Activated naive CD8-positive, alpha-beta T cell treated with anti-CD3 and anti-CD28 coated beads, Interleukin-2, amount 50 U/mL, for 24 hours (primary cell): ENCODE data around the gene SLC2A14.
"Not testable (repeated sequence)": the region's sequence is repeated elsewhere in the genome, so short reads cannot be mapped to it uniquely, and the experiment has no call there.

Experiments
- ATAC-seq: fragments of 150-1000 bp; cut with Tn5 transposase; one replicate; pipeline ENCODE4 v1.10.0; 2021
- DNase-seq: peaks from one replicate; pipeline ENCODE4 v3.0.0; 2021
- H3K27ac Mint-ChIP-seq: one replicate; pipeline ENCODE4 v1.8.0; 2021; ENCODE audit warnings: mild to moderate bottlenecking, mixed read lengths
- H3K27me3 Mint-ChIP-seq: one replicate; pipeline ENCODE4 v1.8.0; 2021; ENCODE audit warnings: mixed read lengths
- H3K36me3 Mint-ChIP-seq: one replicate; pipeline ENCODE4 v1.8.0; 2021; ENCODE audit warnings: low read depth, mixed read lengths
- H3K4me1 Mint-ChIP-seq: one replicate; pipeline ENCODE4 v1.8.0; 2021; ENCODE audit warnings: mixed read lengths
- H3K4me3 Mint-ChIP-seq: one replicate; pipeline ENCODE4 v1.8.0; 2021; ENCODE audit warnings: mild to moderate bottlenecking, moderate library complexity, mixed read lengths
- H3K9me3 Mint-ChIP-seq: one replicate; pipeline ENCODE4 v1.8.0; 2021; ENCODE audit warnings: mixed read lengths

The SLC2A14 gene

GRCh38 chr12:7872566-7873319 lies at the start of gene SLC2A14:
SLC2A14 (minus strand) TSS chr12:7872915; CDS start chr12:7869880, 3,035 bp downstream.
- no peaks in the 10 kb centered on the region for H3K9me3 Mint-ChIP-seq
- H3K27me3 Mint-ChIP-seq: peaks cover 30% of the 10 kb centered on the region
- no peak within 1 kb of the TSS for H3K27ac Mint-ChIP-seq
- no peaks in the 10 kb centered on the region for H3K36me3 Mint-ChIP-seq
- H3K4me3 Mint-ChIP-seq: no peak within 1 kb of the TSS
- DNase-seq (no peak), ATAC-seq (no peak)
- H3K4me1 Mint-ChIP-seq: peaks cover 2% of the 10 kb centered on the region

DNA sequence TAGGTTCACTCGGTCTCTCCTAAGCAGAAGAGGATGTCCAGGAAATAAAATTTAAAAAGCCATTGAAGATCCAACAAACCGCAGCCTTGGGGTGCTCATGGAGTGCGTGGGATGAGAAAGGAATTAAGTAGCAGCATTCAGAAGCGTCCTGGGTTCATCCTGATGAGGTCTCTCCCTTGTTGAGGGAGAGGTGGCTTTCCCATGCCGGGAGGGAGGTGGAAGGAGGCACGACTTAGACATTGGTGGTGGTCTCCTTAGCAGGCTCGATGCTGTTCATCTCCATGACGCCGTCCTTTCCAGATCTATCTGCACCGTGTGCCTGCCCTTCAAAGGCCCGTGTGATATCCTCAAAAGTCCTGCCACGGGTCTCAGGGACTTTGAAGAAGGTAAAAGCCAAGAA lies 48.5 kb upstream of the SLC2A14 start:
- H3K36me3 Mint-ChIP-seq: peaks cover 60% of the 10 kb centered on the region
- not testable (repeated sequence) for H3K4me3 Mint-ChIP-seq, H3K9me3 Mint-ChIP-seq, H3K27me3 Mint-ChIP-seq, ATAC-seq, DNase-seq
- H3K4me1 Mint-ChIP-seq: peaks cover 27% of the 10 kb centered on the region
- H3K27ac Mint-ChIP-seq: peak overlapping the region; percentile 31

GRCh38 chr12:7918268-7918590 lies 45.5 kb upstream of the SLC2A14 start:
- not testable (repeated sequence) for H3K4me3 Mint-ChIP-seq, H3K9me3 Mint-ChIP-seq, H3K27ac Mint-ChIP-seq, ATAC-seq, DNase-seq, H3K27me3 Mint-ChIP-seq
- Mint-ChIP-seq H3K36me3 (peaks cover 47% of the 10 kb centered on the region), H3K4me1 (peaks cover 28% of the 10 kb centered on the region)

DNA sequence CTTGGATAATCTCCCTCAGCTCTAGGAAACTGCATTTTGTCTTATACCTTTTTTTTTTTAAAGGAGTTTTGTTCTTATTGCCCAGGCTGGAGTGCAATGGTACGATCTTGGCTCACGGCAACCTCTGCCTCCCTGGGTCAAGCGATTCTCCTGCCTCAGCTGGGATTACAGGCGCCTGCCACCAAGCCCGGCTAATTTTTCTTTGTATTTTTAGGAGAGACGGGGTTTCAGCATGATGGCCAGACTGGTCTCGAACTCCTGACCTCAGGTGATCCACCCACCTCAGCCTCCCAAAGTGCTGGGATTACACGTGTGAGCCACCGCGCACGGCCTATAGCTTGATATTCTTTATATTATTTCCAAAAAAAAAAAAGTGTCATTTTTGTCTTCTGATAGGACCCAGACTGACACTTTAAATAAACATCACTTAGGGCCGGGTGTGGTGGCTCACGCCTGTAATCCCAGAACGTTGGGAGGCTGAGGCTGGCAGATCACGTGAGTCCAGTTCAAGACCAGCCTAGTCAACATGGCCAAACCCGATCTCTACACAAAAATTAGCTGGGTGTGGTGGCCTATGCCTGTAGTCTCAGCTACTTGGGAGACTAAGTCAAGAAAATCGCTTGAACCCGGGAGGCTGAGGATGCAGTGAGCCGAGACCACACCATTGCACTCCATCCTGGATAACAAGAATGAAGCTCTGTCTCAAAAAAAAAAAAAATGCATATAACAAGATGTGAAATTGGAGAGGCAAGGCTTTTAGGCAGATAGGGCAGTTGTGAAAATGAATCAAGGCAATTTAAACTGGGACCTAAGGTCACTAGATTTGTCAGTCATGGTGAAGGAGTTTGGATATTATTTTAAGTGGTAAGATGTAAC lies 44.9 kb upstream of the SLC2A14 start:
- no peak overlapping the region for H3K4me3 Mint-ChIP-seq
- no peak for ATAC-seq
- peaks cover 42% of the 10 kb centered on the region for H3K36me3 Mint-ChIP-seq
- H3K9me3 Mint-ChIP-seq: no peaks in the 10 kb centered on the region
- H3K27ac Mint-ChIP-seq: no peak overlapping the region
- peaks cover 27% of the 10 kb centered on the region for H3K4me1 Mint-ChIP-seq
- no peak for DNase-seq
- no peaks in the 10 kb centered on the region for H3K27me3 Mint-ChIP-seq

DNA sequence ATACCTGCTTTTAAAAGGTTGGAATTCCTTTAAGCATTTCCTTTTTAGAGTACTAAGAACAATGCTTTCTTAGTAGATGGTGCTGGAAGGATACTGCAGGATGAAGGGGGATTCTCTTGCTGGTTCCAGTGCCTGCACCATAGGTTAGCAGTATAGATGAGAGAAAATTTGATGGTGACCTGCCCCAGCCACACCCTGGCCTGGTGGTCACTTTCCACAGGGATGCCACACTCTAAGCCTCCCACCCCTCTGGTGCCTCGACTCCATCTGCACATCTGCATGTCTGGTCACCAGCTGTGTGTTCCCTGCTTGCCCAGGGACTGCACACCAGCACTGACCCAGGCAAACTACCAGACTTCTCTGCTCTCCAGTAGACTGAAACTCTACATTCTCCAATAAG lies 44.2 kb upstream of the SLC2A14 start:
- DNase-seq (no peak), ATAC-seq (no peak)
- H3K27ac Mint-ChIP-seq: no peak overlapping the region
- no peaks in the 10 kb centered on the region for H3K9me3 Mint-ChIP-seq
- H3K36me3 Mint-ChIP-seq: peaks cover 36% of the 10 kb centered on the region
- no peak overlapping the region for H3K4me3 Mint-ChIP-seq
- H3K27me3 Mint-ChIP-seq: no peaks in the 10 kb centered on the region
- peaks cover 25% of the 10 kb centered on the region for H3K4me1 Mint-ChIP-seq

DNA sequence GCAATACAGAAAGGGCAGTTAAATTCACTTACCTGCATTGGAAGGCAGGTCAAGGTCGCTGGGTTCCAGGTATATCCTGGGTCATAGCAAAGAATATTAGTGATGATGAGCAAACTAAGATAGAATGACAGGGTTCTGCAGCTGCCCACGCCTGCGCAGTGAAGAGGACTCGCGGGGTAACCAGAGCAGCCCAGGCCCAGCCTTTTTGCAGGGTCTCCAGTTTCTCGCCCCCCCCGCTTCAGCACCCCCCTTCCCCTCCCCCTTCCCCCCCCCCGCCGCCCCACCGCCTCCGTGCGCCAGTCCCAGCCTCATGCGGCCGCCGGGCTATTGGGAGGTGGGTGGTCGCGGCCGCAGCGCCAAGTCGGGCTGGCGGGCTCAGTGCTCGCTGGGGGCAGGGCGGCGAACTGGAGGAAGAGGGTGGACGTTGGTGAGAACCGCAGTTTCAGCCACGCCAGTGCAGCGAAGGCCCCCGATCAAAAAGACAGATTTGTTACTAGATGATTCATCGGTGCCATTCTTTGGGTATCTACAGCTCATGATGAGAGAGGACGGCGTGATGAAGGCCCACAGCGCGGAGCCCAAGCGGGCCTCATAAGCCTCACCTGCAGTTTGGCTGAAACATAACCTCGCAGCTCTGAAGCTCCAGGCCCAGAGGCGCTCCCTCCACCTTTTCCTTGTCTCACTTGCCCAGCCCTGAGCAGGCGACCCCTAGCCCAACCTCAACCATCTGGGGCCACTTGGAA lies 43.1 kb upstream of the SLC2A14 start:
- no peak overlapping the region for H3K4me3 Mint-ChIP-seq
- H3K9me3 Mint-ChIP-seq: no peaks in the 10 kb centered on the region
- H3K27me3 Mint-ChIP-seq: no peaks in the 10 kb centered on the region
- H3K4me1 Mint-ChIP-seq: peaks cover 17% of the 10 kb centered on the region
- ATAC-seq (peak; percentile 84), DNase-seq (peak; percentile 45)
- H3K27ac Mint-ChIP-seq: peak overlapping the region; percentile 69
- peaks cover 25% of the 10 kb centered on the region for H3K36me3 Mint-ChIP-seq

DNA sequence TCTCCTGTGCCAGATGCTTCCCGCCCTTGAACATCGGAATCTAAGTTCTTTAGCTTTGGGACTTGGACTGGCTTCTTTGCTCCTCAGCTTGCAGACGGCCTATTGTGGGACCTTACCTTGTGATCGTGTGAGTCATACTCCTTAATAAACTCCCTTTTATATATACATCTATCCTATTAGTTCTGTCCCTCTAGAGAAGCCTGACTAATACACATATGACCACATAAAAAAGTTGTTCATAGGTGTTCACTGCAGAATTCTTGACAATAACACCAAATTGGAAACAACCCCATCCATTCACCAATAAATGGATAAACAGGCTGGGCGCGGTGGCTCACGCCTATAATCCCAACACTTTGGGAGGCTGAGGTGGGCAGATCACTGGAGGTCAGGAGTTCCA lies 37.4 kb upstream of the SLC2A14 start:
- H3K4me1 Mint-ChIP-seq, H3K9me3 Mint-ChIP-seq, H3K36me3 Mint-ChIP-seq, DNase-seq, H3K27me3 Mint-ChIP-seq, H3K27ac Mint-ChIP-seq, ATAC-seq, H3K4me3 Mint-ChIP-seq: not testable (repeated sequence)

DNA sequence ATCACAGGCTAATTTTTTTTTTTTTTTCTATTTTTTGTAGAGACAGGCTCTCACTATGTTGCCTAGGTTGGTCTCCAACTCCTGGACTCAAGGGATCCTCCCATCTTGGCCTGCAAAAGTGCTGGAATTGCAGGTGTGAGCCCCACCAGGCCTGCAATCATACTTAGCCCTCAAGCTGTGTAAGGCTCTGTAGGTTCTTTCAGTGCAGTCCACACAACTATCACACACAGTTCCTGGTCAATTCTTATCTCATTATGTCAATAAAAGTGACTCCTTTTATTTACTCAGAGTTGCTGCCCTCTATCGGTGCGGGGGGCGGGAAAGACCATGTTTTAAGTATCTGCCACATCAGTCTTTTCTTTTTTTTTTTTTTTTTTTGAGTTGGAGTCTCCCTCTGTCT lies 34.3 kb upstream of the SLC2A14 start:
- H3K27me3 Mint-ChIP-seq: no peaks in the 10 kb centered on the region
- DNase-seq (peak; percentile 16), ATAC-seq (no peak)
- no peaks in the 10 kb centered on the region for H3K4me1 Mint-ChIP-seq
- no peak overlapping the region for H3K27ac Mint-ChIP-seq
- no peaks in the 10 kb centered on the region for H3K9me3 Mint-ChIP-seq
- no peak overlapping the region for H3K4me3 Mint-ChIP-seq
- H3K36me3 Mint-ChIP-seq: no peaks in the 10 kb centered on the region

DNA sequence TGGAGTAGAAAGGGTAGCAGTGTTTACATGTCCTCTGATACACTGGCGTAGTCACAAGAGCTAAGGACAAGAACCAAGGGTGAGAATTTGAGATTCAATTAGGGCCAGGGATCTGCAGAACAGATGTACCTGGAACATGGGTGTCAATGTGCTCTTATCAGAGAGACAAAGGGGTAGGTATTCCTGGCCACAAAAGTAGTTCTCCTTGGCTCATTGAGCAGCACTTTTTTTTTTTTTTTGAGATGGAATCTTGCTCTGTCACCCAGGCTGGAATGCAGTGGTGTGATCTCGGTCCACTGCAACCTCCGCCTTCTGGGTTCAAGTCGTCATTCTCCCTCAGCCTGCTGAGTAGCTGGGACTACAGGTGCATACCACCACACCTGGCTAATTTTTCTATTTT lies 33.6 kb upstream of the SLC2A14 start:
- not testable (repeated sequence) for H3K4me3 Mint-ChIP-seq, H3K36me3 Mint-ChIP-seq, H3K27me3 Mint-ChIP-seq, H3K27ac Mint-ChIP-seq, DNase-seq, H3K9me3 Mint-ChIP-seq, H3K4me1 Mint-ChIP-seq, ATAC-seq

- not testable (repeated sequence) for H3K4me3 Mint-ChIP-seq, H3K9me3 Mint-ChIP-seq, H3K4me1 Mint-ChIP-seq, H3K27ac Mint-ChIP-seq, ATAC-seq, H3K27me3 Mint-ChIP-seq, H3K36me3 Mint-ChIP-seq, DNase-seq
These were observed 32.9 kb upstream of the SLC2A14 start for GRCh38 chr12:7905600-7906125.

GRCh38 chr12:7905071-7905470 lies 32.4 kb upstream of the SLC2A14 start:
- Mint-ChIP-seq H3K4me1 (no peaks in the 10 kb centered on the region), H3K36me3 (no peaks in the 10 kb centered on the region), H3K27ac (no peak overlapping the region), H3K9me3 (no peaks in the 10 kb centered on the region), H3K4me3 (no peak overlapping the region), H3K27me3 (no peaks in the 10 kb centered on the region)
- DNase-seq (no peak), ATAC-seq (no peak)

DNA sequence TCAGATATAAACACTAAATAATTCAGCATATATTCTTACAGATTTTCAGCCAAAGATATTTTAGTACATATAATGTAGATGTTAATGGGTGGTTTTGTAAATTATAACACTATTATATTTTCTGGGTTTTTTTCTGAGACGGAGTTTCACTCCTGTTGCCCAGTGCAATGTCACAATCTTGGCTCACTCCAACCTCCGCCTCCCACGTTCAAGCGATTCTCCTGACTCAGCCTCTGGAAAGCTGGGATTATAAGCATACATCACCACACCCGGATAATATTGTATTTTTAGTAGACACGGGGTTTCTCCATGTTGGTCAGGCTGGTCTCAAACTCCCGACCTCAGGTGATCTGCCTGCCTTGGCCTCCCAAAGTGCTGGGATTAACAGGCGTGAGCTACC lies 29.7 kb upstream of the SLC2A14 start:
- ATAC-seq, H3K27me3 Mint-ChIP-seq: not testable (repeated sequence)

DNA sequence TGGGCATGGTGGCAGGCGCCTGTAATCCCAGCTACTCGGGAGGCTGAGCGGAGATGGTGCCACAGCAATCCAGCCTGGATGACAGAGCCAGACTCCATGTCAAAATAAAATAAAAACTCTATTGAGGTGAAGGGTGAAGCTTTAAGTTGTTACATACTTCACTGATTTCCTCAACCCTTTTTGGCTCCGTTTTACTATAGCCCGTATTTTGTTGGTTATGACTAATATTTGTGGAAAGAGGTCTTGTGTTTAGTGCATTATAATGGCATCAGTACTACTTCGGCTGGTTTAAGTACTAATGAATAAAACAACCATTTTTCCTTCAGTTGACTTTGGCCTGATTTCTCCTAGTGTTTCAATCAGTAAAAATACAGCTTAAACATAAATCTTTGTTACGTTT lies 27.0 kb upstream of the SLC2A14 start:
- H3K36me3 Mint-ChIP-seq: no peaks in the 10 kb centered on the region
- DNase-seq: no peak
- H3K4me3 Mint-ChIP-seq: no peak overlapping the region
- no peaks in the 10 kb centered on the region for H3K9me3 Mint-ChIP-seq
- no peak overlapping the region for H3K27ac Mint-ChIP-seq
- no peaks in the 10 kb centered on the region for H3K4me1 Mint-ChIP-seq
- no peak for ATAC-seq
- H3K27me3 Mint-ChIP-seq: no peaks in the 10 kb centered on the region

More for the DNA sequence above, 29.7 kb upstream of the SLC2A14 start:
- not testable (repeated sequence) for H3K4me1 Mint-ChIP-seq, H3K4me3 Mint-ChIP-seq, H3K36me3 Mint-ChIP-seq, H3K9me3 Mint-ChIP-seq, DNase-seq, H3K27ac Mint-ChIP-seq

DNA sequence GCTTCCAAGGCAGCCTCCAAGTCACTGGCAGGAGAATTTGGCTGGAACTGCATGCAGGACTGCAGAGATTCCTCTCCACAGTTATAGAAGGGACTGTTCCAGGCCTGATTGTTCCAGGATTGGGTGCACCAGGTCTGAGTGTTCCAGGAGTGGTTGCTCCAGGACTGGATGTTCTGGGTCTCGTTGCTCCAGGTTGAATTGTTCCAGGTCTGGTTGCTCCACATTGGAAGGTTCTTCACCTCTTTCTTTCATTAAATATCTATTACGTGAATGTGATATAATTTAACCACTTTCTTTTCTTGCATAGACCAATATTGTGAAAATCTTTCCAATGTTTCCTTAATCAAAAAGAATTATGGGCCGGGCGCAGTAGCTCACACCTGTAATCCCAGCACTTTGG lies 24.0 kb upstream of the SLC2A14 start:
- H3K27ac Mint-ChIP-seq, ATAC-seq: not testable (repeated sequence)

More for the DNA sequence above, 24.0 kb upstream of the SLC2A14 start:
- not testable (repeated sequence) for H3K27me3 Mint-ChIP-seq, H3K9me3 Mint-ChIP-seq, H3K4me1 Mint-ChIP-seq, H3K36me3 Mint-ChIP-seq, H3K4me3 Mint-ChIP-seq, DNase-seq
